Panc1 (cell line): Measurements from ENCODE around the gene MAGI1. TPM values are rescaled to one million over a fixed set of nuclear protein-coding genes. Genes with fewer than 3 reads are reported as not detected.

Experiments
- ATAC-seq: fragments of 200-7000 bp; cut with Tn5 transposase; 2 replicates; pipeline ENCODE4 v1.9.1; 2020; ENCODE audit warnings: mild to moderate bottlenecking, moderate library complexity
- BruUV-seq: library from RNA; stranded (reverse); fragments of 400-500 nt; replicated peaks from 2 replicates; lab custom pipeline; 2021; lab: Mats Ljungman, UMichigan
- CTCF ChIA-PET: fragments of 300-600 bp; sonication (Branson Sonifier 250); formaldehyde crosslinking; loops from one replicate; lab custom pipeline; 2022; ENCODE audit warnings: antibody characterized with exemption; lab: Charles Lee
- POLR2A ChIA-PET: fragments of 300-600 bp; sonication (Branson Sonifier 250); formaldehyde crosslinking; loops from one replicate; lab custom pipeline; 2022; ENCODE audit warnings: antibody characterized with exemption; lab: Charles Lee
- DNase-seq: peaks from one replicate; pipeline ENCODE4 v3.0.0-alpha.2; 2010; ENCODE audit warnings: low read depth, low spot score
- H3K27ac ChIP-seq: 2 replicates; pipeline ENCODE4 v1.5.1; 2011; ENCODE audit warnings: mild to moderate bottlenecking, low read length, inconsistent platforms
- H3K27me3 ChIP-seq: fragments of 200-500 bp; sonication (Bioruptor generic); 2 replicates; pipeline ENCODE4 v1.6.0; 2014; ENCODE audit warnings: low read length, inconsistent platforms; ENCODE audit not compliant: control insufficient read depth, insufficient read depth
- H3K36me3 ChIP-seq: fragments of 200-500 bp; sonication (Bioruptor generic); 2 replicates; pipeline ENCODE4 v1.5.1; 2014; ENCODE audit warnings: inconsistent platforms, mild to moderate bottlenecking, low read length, moderate library complexity; ENCODE audit not compliant: control insufficient read depth, insufficient read depth
- H3K4me1 ChIP-seq: 2 replicates; pipeline ENCODE4 v1.5.1; 2011; ENCODE audit warnings: inconsistent platforms, mild to moderate bottlenecking, low read length, moderate library complexity; ENCODE audit not compliant: control insufficient read depth, insufficient read depth
- H3K4me3 ChIP-seq, 2 experiments: 2 replicates each; pipeline ENCODE4 v1.5.1; 2011 to 2012; ENCODE audit warnings: low read depth in 2 of 2, low read length in 2 of 2, mild to moderate bottlenecking in 2 of 2, inconsistent platforms in 1 of 2, moderate library complexity in 1 of 2
- H3K9me3 ChIP-seq: fragments of 200-500 bp; sonication (Bioruptor generic); 2 replicates; pipeline ENCODE4 v1.5.1; 2014; ENCODE audit warnings: low read depth, mild to moderate bottlenecking, inconsistent platforms, low read length, moderate library complexity; ENCODE audit not compliant: control insufficient read depth, insufficient read depth
- CTCF ChIP-seq: fragments of 450-650 bp; IDR thresholded peaks from 2 replicates; pipeline ENCODE4 v1.5.1; 2017; ENCODE audit warnings: mild to moderate bottlenecking
- POLR2AphosphoS5 ChIP-seq: IDR thresholded peaks from 2 replicates; pipeline ENCODE4 v1.6.1; 2012; ENCODE audit warnings: mild to moderate bottlenecking, low read depth, low read length, moderate library complexity
- SIN3A ChIP-seq: IDR thresholded peaks from 2 replicates; pipeline ENCODE4 v1.6.1; 2012; ENCODE audit warnings: low read depth, mild to moderate bottlenecking, low read length, moderate library complexity, borderline replicate concordance; ENCODE audit not compliant: insufficient read depth
- TCF7L2 ChIP-seq: IDR thresholded peaks from 2 replicates; pipeline ENCODE4 v1.6.1; 2011; ENCODE audit warnings: mild to moderate bottlenecking, low read depth, low read length, inconsistent platforms
- in situ Hi-C: cut with HindIII; loops from 2 replicates; pipeline ENCODE4 v1.10.0; 2016; ENCODE audit warnings: low sequenced_read_pairs, low pct_unique_long_range_greater_than_20kb
- intact Hi-C: fragments of 100-400 bp; cut with micrococcal nuclease; formaldehyde crosslinking; loops from one replicate; pipeline ENCODE4 v1.10.0; 2022; ENCODE audit not compliant: unreplicated experiment
- total RNA-seq: library from RNA; stranded (reverse); gene quantifications from one replicate; pipeline ENCODE4 v1.2.1, GENCODE V29; 2021; ENCODE audit not compliant: unreplicated experiment
- TF ChIP-seq, protein P1 (sequence below), 2 experiments: IDR thresholded peaks; 2 replicates each; pipeline ENCODE4 v1.6.1; 2011 to 2012; ENCODE audit warnings: low read depth in 2 of 2, control low read depth in 1 of 2, low read length in 1 of 2, mild to moderate bottlenecking in 1 of 2, moderate library complexity in 1 of 2; ENCODE audit not compliant: insufficient read depth in 1 of 2

MAGI1 gene
- total RNA-seq, 1 experiment from 2014 or later = 9.5 TPM

DNA sequence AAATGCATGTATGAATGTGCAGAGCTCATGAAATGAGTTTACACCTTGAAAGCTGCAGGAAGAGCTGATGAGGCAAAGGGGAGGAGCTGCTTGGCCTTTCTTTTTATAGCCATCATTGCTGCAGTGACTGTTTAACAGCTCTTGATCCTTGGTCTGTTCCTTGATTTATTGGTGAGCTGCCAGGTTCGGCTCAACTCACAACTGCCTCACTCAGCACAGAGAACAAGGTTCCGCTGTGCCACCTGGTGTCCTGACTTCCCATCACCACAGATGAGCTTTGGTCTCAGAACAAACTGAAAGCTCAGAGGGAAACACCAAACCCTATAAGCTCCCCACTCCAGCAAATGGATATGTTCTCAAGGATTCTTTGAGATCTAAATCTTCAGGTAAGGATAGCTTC is 626.1 kb downstream of the MAGI1 start:
- POLR2A ChIA-PET = no interaction called here
- CTCF ChIA-PET = interaction anchor here (0.5 kb wide), 1 partner anchor 58 kb away, joined by 4 read pairs; no protein-coding TSS in a partner anchor
- intact Hi-C loops (no loop called here), in situ Hi-C loops (no loop called here)
- no peak for DNase-seq
- TF ChIP-seq SIN3A (no peak), POLR2AphosphoS5 (no peak), CTCF (no peak), TCF7L2 (no peak)
- TF ChIP-seq, protein P1, sequence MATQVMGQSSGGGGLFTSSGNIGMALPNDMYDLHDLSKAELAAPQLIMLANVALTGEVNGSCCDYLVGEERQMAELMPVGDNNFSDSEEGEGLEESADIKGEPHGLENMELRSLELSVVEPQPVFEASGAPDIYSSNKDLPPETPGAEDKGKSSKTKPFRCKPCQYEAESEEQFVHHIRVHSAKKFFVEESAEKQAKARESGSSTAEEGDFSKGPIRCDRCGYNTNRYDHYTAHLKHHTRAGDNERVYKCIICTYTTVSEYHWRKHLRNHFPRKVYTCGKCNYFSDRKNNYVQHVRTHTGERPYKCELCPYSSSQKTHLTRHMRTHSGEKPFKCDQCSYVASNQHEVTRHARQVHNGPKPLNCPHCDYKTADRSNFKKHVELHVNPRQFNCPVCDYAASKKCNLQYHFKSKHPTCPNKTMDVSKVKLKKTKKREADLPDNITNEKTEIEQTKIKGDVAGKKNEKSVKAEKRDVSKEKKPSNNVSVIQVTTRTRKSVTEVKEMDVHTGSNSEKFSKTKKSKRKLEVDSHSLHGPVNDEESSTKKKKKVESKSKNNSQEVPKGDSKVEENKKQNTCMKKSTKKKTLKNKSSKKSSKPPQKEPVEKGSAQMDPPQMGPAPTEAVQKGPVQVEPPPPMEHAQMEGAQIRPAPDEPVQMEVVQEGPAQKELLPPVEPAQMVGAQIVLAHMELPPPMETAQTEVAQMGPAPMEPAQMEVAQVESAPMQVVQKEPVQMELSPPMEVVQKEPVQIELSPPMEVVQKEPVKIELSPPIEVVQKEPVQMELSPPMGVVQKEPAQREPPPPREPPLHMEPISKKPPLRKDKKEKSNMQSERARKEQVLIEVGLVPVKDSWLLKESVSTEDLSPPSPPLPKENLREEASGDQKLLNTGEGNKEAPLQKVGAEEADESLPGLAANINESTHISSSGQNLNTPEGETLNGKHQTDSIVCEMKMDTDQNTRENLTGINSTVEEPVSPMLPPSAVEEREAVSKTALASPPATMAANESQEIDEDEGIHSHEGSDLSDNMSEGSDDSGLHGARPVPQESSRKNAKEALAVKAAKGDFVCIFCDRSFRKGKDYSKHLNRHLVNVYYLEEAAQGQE (IDR thresholded peaks at IDR 0.05; ENCODE audit: insufficient read depth in 1 of 2, low read depth in 2 of 2, low read length in 1 of 2) = no peak
- H3K4me1 ChIP-seq = no peaks in the 10 kb centered on the region
- BruUV-seq = no TSS peak
- no peak overlapping the region for H3K4me3 ChIP-seq
- no peak overlapping the region for H3K27ac ChIP-seq
- ATAC-seq = no peak
- no peaks in the 10 kb centered on the region for H3K36me3 ChIP-seq
- no peaks in the 10 kb centered on the region for H3K27me3 ChIP-seq
- H3K9me3 ChIP-seq = no peaks in the 10 kb centered on the region

GRCh38 chr3:65411367-65411766 is 627.4 kb downstream of the MAGI1 start:
- Histone ChIP-seq H3K9me3 (no peaks in the 10 kb centered on the region), H3K27me3 (no peaks in the 10 kb centered on the region), H3K4me3 (no peak overlapping the region), H3K4me1 (no peaks in the 10 kb centered on the region), H3K36me3 (no peaks in the 10 kb centered on the region), H3K27ac (no peak overlapping the region)
- intact Hi-C loops (no loop called here), in situ Hi-C loops (no loop called here)
- no peak for ATAC-seq
- DNase-seq = no peak
- ChIA-PET POLR2A (no interaction called here), CTCF (no interaction called here)
- TF ChIP-seq CTCF = no peak
- no peak for TF ChIP-seq TCF7L2
- TF ChIP-seq, protein P1 (IDR thresholded peaks at IDR 0.05; ENCODE audit: insufficient read depth in 1 of 2, low read depth in 2 of 2, low read length in 1 of 2) = no peak
- no peak for TF ChIP-seq POLR2AphosphoS5
- TF ChIP-seq SIN3A = no peak
- BruUV-seq = no TSS peak
